IMR-90 (cell line): ENCODE data around the gene HECW1. TPM values are rescaled to one million over a fixed set of nuclear protein-coding genes. Genes with fewer than 3 reads are reported as not detected.

Experiments
- ATAC-seq: fragments of 200-7000 bp; cut with Tn5 transposase; 2 replicates; pipeline ENCODE4 v1.9.1; 2020; ENCODE audit warnings: low read depth, mild to moderate bottlenecking, moderate library complexity
- BruUV-seq: library from RNA; stranded (reverse); fragments of 400-500 nt; replicated peaks from 2 replicates; lab custom pipeline; 2021; lab: Mats Ljungman, UMichigan
- CTCF ChIA-PET: fragments of 300-600 bp; formaldehyde crosslinking; extraction: SDS; loops from one replicate; lab custom pipeline; 2021; ENCODE audit warnings: antibody characterized with exemption; lab: Yijun Ruan, JAX
- POLR2A ChIA-PET: fragments of 300-600 bp; sonication (Branson Sonifier 250); formaldehyde crosslinking; loops from one replicate; lab custom pipeline; 2022; ENCODE audit warnings: antibody characterized with exemption; ENCODE audit not compliant: unreplicated experiment; lab: Charles Lee
- DNase-seq: peaks from one replicate; pipeline ENCODE4 v3.0.0; 2013
- H2AFZ ChIP-seq: replicated peaks from 2 replicates; pipeline ENCODE3; 2013; ENCODE audit warnings: low read length, mild to moderate bottlenecking; ENCODE audit not compliant: poor library complexity
- H2AK5ac ChIP-seq: 2 replicates; pipeline ENCODE4 v1.6.1; 2013; ENCODE audit warnings: low read depth, low read length, inconsistent platforms
- H2AK9ac ChIP-seq: replicated peaks from 2 replicates; pipeline ENCODE3; 2013; ENCODE audit warnings: mild to moderate bottlenecking, low read depth, low read length, moderate library complexity; ENCODE audit not compliant: poor library complexity
- H2BK120ac ChIP-seq: 2 replicates; pipeline ENCODE4 v1.6.1; 2013; ENCODE audit warnings: low read depth, low read length, inconsistent platforms
- H2BK15ac ChIP-seq: 3 replicates; pipeline ENCODE4 v1.6.1; 2013; ENCODE audit warnings: low read depth, low read length, inconsistent platforms
- H2BK20ac ChIP-seq: 2 replicates; pipeline ENCODE4 v1.6.1; 2013; ENCODE audit warnings: low read depth, mild to moderate bottlenecking, inconsistent platforms, low read length, moderate library complexity
- H2BK5ac ChIP-seq: 2 replicates; pipeline ENCODE4 v1.6.1; 2013; ENCODE audit warnings: mild to moderate bottlenecking, low read depth, low read length, inconsistent platforms; ENCODE audit not compliant: poor library complexity, severe bottlenecking
- H3K14ac ChIP-seq: replicated peaks from 2 replicates; pipeline ENCODE4 v1.6.1; 2013; ENCODE audit warnings: low read depth, low read length, inconsistent platforms
- H3K18ac ChIP-seq: 2 replicates; pipeline ENCODE4 v1.6.1; 2013; ENCODE audit warnings: low read depth, low read length, control low read depth
- H3K23ac ChIP-seq: 2 replicates; pipeline ENCODE4 v1.6.1; 2013; ENCODE audit warnings: low read depth, low read length, inconsistent platforms
- H3K27ac ChIP-seq: 2 replicates; pipeline ENCODE4 v1.5.1; 2013; ENCODE audit warnings: mild to moderate bottlenecking, control low read depth, low read length; ENCODE audit not compliant: insufficient read depth
- H3K27me3 ChIP-seq: 2 replicates; pipeline ENCODE4 v1.6.1; 2013; ENCODE audit warnings: low read length; ENCODE audit not compliant: control insufficient read depth, insufficient read depth
- H3K36me3 ChIP-seq: 2 replicates; pipeline ENCODE4 v1.6.1; 2013; ENCODE audit warnings: low read length, mixed read lengths; ENCODE audit not compliant: control insufficient read depth, insufficient read depth
- H3K4ac ChIP-seq: 2 replicates; pipeline ENCODE4 v1.6.1; 2013; ENCODE audit warnings: low read depth, low read length, inconsistent platforms
- H3K4me1 ChIP-seq: 2 replicates; pipeline ENCODE4 v1.6.1; 2013; ENCODE audit warnings: low read length, mixed read lengths; ENCODE audit not compliant: control insufficient read depth, insufficient read depth
- H3K4me2 ChIP-seq: 2 replicates; pipeline ENCODE4 v1.6.1; 2013; ENCODE audit warnings: low read depth, mild to moderate bottlenecking, control low read depth, low read length, moderate library complexity
- H3K4me3 ChIP-seq: 2 replicates; pipeline ENCODE4 v1.5.1; 2013; ENCODE audit warnings: low read depth, mild to moderate bottlenecking, control low read depth, low read length, moderate library complexity; ENCODE audit not compliant: insufficient read depth
- H3K56ac ChIP-seq: 2 replicates; pipeline ENCODE4 v1.6.1; 2013; ENCODE audit warnings: low read length, inconsistent platforms; ENCODE audit not compliant: insufficient read depth; ENCODE audit errors: extremely low read depth
- H3K79me1 ChIP-seq, 2 experiments: 2 replicates each; pipeline ENCODE4 v1.6.1; 2013; ENCODE audit warnings: low read length in 2 of 2, inconsistent platforms in 1 of 2, low read depth in 1 of 2
- H3K9ac ChIP-seq: 2 replicates; pipeline ENCODE4 v1.6.1; 2013; ENCODE audit warnings: low read depth, low read length, control low read depth
- H3K9me1 ChIP-seq: 2 replicates; pipeline ENCODE4 v1.6.1; 2013; ENCODE audit warnings: low read length, inconsistent platforms; ENCODE audit not compliant: insufficient read depth
- H3K9me3 ChIP-seq: 2 replicates; pipeline ENCODE4 v1.6.1; 2013; ENCODE audit warnings: low read length; ENCODE audit not compliant: control insufficient read depth, insufficient read depth
- H4K20me1 ChIP-seq: 2 replicates; pipeline ENCODE4 v1.6.1; 2013; ENCODE audit warnings: low read length, inconsistent platforms; ENCODE audit not compliant: insufficient read depth
- H4K5ac ChIP-seq: 2 replicates; pipeline ENCODE4 v1.6.1; 2013; ENCODE audit warnings: mild to moderate bottlenecking, low read depth, low read length, control low read depth
- H4K8ac ChIP-seq, 2 experiments: 2 replicates each; pipeline ENCODE4 v1.6.1; 2013; ENCODE audit warnings: low read depth in 2 of 2, low read length in 2 of 2, control low read depth in 1 of 2, inconsistent platforms in 1 of 2
- H4K91ac ChIP-seq: 2 replicates; pipeline ENCODE4 v1.6.1; 2013; ENCODE audit warnings: low read depth, low read length, inconsistent platforms; ENCODE audit not compliant: insufficient read depth
- ELK1 ChIP-seq: fragments of 150-350 bp; IDR thresholded peaks from 2 replicates; pipeline ENCODE4 v1.6.1; 2016; ENCODE audit warnings: low read depth, mild to moderate bottlenecking, low read length, moderate library complexity, borderline replicate concordance
- MAFK ChIP-seq: IDR thresholded peaks from 2 replicates; pipeline ENCODE4 v1.6.1; 2012; ENCODE audit warnings: low read depth, low read length, improper control_type of control experiment
- WGBS, 2 experiments: methylation state at CpG; one replicate each; pipeline versions ENCODE4 v1.1.5 to v1.1.7; 2013; ENCODE audit warnings: missing lambda C conversion rate in 2 of 2; ENCODE audit not compliant: insufficient read length in 1 of 2; ENCODE audit errors: extremely low coverage in 2 of 2; 5-methylcytosine and 5-hydroxymethylcytosine counted together
- dilution Hi-C: fragments of 300-500 bp; cut with HindIII; formaldehyde crosslinking; loops from one replicate; pipeline ENCODE4 v1.14.3; 2018; ENCODE audit warnings: low sequenced_read_pairs; ENCODE audit not compliant: unreplicated experiment
- in situ Hi-C: fragments of 300-500 bp; cut with MboI; formaldehyde crosslinking; loops from 3 replicates; pipeline ENCODE4 v1.14.3; 2019; ENCODE audit warnings: low sequenced_read_pairs, inconsistent platforms, mixed read lengths
- intact Hi-C: fragments of 100-400 bp; cut with micrococcal nuclease; formaldehyde crosslinking; loops from 2 replicates; pipeline ENCODE4 v1.10.0; 2022
- polyA plus RNA-seq, 3 experiments: library from polyadenylated mRNA; depleted of rRNA; stranded (reverse); fragments of >200 nt; gene quantifications; 2 replicates each; pipeline ENCODE4 v1.2.3, GENCODE V29; 2012; ENCODE audit warnings: low replicate concordance in 1 of 3
- total RNA-seq: library from RNA; depleted of rRNA; stranded (reverse); fragments of >200 nt; gene quantifications from 2 replicates; pipeline ENCODE4 v1.2.3, GENCODE V29; 2012

Gene HECW1
- total and polyA plus RNA-seq, 2 of the 4 experiments (the other 2 are of a cell fraction), result 0.56 to 1.3 TPM

- no TSS peak for BruUV-seq
- in situ Hi-C loops (no loop called here), dilution Hi-C loops (no loop called here), intact Hi-C loops (no loop called here)
- H3K23ac ChIP-seq, result no peak overlapping the region
- H2BK5ac ChIP-seq, result no peak overlapping the region
- peaks cover 17% of the 10 kb centered on the region for H3K27me3 ChIP-seq
- ChIA-PET POLR2A (no interaction called here), CTCF (no interaction called here)
- H3K4me2 ChIP-seq, result no peak overlapping the region
- peaks cover 2% of the 10 kb centered on the region; the same call in 1 of the 2 replicates for H3K4me1 ChIP-seq
- no peaks in the 10 kb centered on the region; the same call in 1 of the 2 replicates for H3K9me1 ChIP-seq
- no peak overlapping the region for H2BK20ac ChIP-seq
- no peak overlapping the region for H4K91ac ChIP-seq
- H3K4ac ChIP-seq, result no peak overlapping the region
- H3K36me3 ChIP-seq, result no peaks in the 10 kb centered on the region
- no peak for TF ChIP-seq MAFK
- TF ChIP-seq ELK1, result no peak
- no peak overlapping the region for H3K27ac ChIP-seq
- no peaks in the 10 kb centered on the region for H4K20me1 ChIP-seq
- DNase-seq (no peak), ATAC-seq (no peak)
- H3K18ac ChIP-seq, result no peak overlapping the region
- H2AK5ac ChIP-seq, result no peak overlapping the region
- no peak overlapping the region for H2BK120ac ChIP-seq
- no peak overlapping the region for H3K9ac ChIP-seq
- no peak overlapping the region for H4K8ac ChIP-seq
- H2AK9ac ChIP-seq, result no peak overlapping the region
- H3K79me1 ChIP-seq, result no peaks in the 10 kb centered on the region
- no peak overlapping the region for H4K5ac ChIP-seq
- no peaks in the 10 kb centered on the region for H3K9me3 ChIP-seq
- no peak overlapping the region for H3K56ac ChIP-seq
- no peak overlapping the region for H3K4me3 ChIP-seq
- H2BK15ac ChIP-seq, result no peak overlapping the region
- H2AFZ ChIP-seq, result no peak overlapping the region
- WGBS, 2 experiments, result 89 to 100% methylated on average over 1 to 5 of the region's 6 CpGs
- H3K14ac ChIP-seq, result no peak overlapping the region
Observed at GRCh38 chr7:43467846-43468245, 355.4 kb downstream of the HECW1 start.
